Kasumi-1 (cell line): ENCODE measurements around the gene RTTN.
"Not testable (repeated sequence)": the region's sequence is repeated elsewhere in the genome, so short reads cannot be mapped to it uniquely, and the experiment has no call there.

Experiments used
- DNase-seq, 2 experiments: peaks; one replicate each; lab custom pipeline; 2025; lab: John Stamatoyannopoulos, UW

The RTTN gene

GRCh38 chr18:69975294-69975693, 230.2 kb downstream of the RTTN start:
- not testable (repeated sequence) for DNase-seq

- no peak for DNase-seq
Observed at GRCh38 chr18:69974365-69974764, 231.1 kb downstream of the RTTN start.

GRCh38 chr18:69969491-69969890, 236.0 kb downstream of the RTTN start:
- DNase-seq: no peak

GRCh38 chr18:69968039-69968438, 237.4 kb downstream of the RTTN start:
- no peak for DNase-seq

- DNase-seq: no peak
Observed at GRCh38 chr18:69963196-69963595, 242.3 kb downstream of the RTTN start.

- DNase-seq: no peak
Observed at GRCh38 chr18:69961718-69962117, 243.8 kb downstream of the RTTN start.

GRCh38 chr18:69958422-69958821, 247.1 kb downstream of the RTTN start:
- no peak for DNase-seq

- no peak for DNase-seq
Observed at GRCh38 chr18:69957747-69958146, 247.7 kb downstream of the RTTN start.

GRCh38 chr18:69956665-69957620, 248.5 kb downstream of the RTTN start:
- DNase-seq: no peak

- DNase-seq: no peak
Observed at GRCh38 chr18:69956057-69956456, 249.4 kb downstream of the RTTN start.

GRCh38 chr18:69954719-69955480, 250.6 kb downstream of the RTTN start:
- DNase-seq: no peak

- DNase-seq: no peak
Observed at GRCh38 chr18:69953191-69953590, 252.3 kb downstream of the RTTN start.
